HUES48 (cell line): ENCODE data around the gene ULBP1.
"Not testable (repeated sequence)": the region's sequence is repeated elsewhere in the genome, so short reads cannot be mapped to it uniquely, and the experiment has no call there.

Experiments
- H3K27ac ChIP-seq: one replicate; pipeline ENCODE4 v1.7.0; 2013; ENCODE audit warnings: low read depth, low read length, inconsistent platforms
- H3K27me3 ChIP-seq: 2 replicates; pipeline ENCODE4 v1.6.1; 2013; ENCODE audit warnings: mild to moderate bottlenecking, low read length; ENCODE audit not compliant: control insufficient read depth, insufficient read depth
- H3K36me3 ChIP-seq: 2 replicates; pipeline ENCODE4 v1.6.1; 2013; ENCODE audit warnings: low read length; ENCODE audit not compliant: control insufficient read depth, insufficient read depth
- H3K4me1 ChIP-seq: 2 replicates; pipeline ENCODE4 v1.6.1; 2013; ENCODE audit warnings: mild to moderate bottlenecking, low read length; ENCODE audit not compliant: control insufficient read depth, insufficient read depth
- H3K4me3 ChIP-seq: 2 replicates; pipeline ENCODE4 v1.5.1; 2013; ENCODE audit warnings: mild to moderate bottlenecking, low read depth, low read length
- H3K9ac ChIP-seq: 2 replicates; pipeline ENCODE4 v1.6.1; 2013; ENCODE audit warnings: mild to moderate bottlenecking, low read depth, low read length, moderate library complexity
- H3K9me3 ChIP-seq: 2 replicates; pipeline ENCODE4 v1.6.1; 2013; ENCODE audit warnings: low read length; ENCODE audit not compliant: control insufficient read depth, insufficient read depth

ULBP1 gene

DNA sequence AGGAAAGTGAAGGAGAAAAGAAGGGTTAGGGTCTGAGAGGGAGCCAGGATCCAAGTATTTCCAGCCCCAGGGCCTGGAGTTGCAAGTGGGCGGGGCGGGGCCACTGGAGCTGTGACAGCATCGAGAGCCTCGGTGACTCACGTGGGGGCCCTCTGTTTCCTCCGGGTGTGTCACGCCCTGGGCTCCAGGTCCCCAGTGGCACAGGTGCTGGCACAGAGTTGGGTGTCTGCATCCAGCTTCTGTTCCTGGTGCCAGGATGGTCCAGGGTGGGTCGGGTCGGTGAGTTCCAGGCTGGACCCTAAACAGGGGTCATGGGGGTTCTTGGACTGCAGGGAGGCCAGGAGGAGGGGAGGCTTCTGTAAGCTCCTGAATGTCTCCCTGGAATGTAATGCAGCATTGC lies 44.8 kb downstream of the ULBP1 start:
- Histone ChIP-seq H3K4me1 (no peaks in the 10 kb centered on the region), H3K9me3 (no peaks in the 10 kb centered on the region), H3K36me3 (no peaks in the 10 kb centered on the region), H3K27ac (no peak overlapping the region), H3K9ac (no peak overlapping the region), H3K4me3 (no peak overlapping the region), H3K27me3 (peaks cover 81% of the 10 kb centered on the region)

DNA sequence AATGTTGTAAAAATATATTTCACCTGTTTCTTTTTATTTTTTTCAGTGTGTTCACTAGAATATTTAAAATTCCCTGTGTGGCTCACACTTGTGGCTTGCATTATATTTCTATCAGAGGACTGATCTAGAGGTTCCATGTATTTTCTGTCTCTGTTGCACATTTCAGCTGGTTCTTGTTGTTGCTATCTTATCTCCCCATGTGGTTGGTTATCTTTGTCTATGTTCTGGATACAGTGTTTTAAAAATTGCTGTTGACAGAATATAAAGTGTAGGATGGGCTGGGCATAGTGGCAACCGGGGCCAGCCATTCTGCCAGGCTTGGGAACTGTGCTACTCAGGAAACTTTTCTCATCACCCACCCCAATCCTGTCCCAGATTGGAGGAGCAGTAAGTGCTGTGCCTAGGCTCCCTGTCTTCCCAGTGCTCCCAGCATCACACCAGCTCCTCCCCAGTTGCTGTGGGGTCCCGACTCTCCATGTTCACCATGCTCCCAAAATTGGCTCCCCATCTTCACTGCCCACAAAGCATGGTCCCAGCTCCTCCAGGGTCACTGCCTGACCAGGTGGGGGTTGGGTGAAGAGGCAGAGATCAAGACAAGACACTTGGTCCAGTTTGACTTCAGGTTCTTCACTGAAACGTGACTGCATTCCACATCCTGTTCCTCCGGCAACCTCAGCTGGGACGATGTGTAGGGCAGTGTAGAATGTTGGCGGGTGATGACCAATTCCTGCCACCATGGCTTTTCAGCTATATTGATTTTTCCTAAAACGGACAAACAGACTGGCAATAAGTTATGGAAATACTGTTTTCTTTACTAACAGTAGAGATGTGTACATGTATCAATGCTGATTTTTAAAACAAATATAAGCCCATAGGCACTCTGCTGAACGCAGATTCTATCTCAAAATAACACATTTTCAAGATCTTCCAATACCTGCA lies 49.4 kb downstream of the ULBP1 start:
- not testable (repeated sequence) for H3K36me3 ChIP-seq, H3K9ac ChIP-seq, H3K9me3 ChIP-seq, H3K4me1 ChIP-seq, H3K27ac ChIP-seq, H3K4me3 ChIP-seq
- H3K27me3 ChIP-seq: peaks cover 97% of the 10 kb centered on the region

DNA sequence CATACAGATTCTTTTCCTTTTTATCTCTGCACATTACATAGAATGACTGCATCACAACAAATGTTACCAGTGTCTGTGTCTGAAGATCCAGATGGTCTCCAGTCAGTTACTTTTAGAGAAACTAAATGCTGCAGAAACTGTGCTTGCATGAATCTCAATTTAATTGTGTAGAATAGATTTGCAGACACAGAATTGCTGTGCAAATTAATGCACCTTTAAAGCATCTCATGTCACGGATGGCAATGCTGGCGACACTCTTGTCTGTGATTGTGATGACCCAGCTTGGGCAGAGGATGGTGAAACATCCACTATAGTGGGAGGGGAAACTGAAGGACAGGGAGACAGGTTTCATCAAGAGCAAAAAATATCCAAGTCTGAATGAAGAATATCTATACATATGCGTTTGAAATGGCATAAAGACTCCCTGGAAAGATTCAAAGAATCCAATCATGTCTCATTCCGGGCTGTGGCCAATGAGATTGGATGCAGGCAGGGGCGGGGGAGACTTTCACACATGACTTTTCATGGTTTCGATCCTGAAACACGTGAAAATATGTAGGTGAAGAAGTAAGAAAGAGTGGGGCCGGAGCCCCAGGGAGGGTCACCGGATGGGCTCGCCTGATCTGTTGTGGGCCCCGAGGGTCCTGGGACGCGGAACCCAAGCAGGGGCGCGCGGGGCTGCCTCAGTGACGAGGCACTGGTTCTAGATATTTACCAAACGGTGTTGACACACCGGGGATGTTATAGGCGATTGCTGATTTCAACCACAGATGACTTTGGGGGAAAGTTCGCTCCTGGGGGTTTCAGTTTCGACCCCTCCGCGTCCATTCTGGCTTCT lies 50.3 kb downstream of the ULBP1 start:
- not testable (repeated sequence) for H3K4me3 ChIP-seq, H3K9me3 ChIP-seq, H3K36me3 ChIP-seq, H3K27ac ChIP-seq, H3K4me1 ChIP-seq, H3K9ac ChIP-seq
- H3K27me3 ChIP-seq: peaks cover 98% of the 10 kb centered on the region

DNA sequence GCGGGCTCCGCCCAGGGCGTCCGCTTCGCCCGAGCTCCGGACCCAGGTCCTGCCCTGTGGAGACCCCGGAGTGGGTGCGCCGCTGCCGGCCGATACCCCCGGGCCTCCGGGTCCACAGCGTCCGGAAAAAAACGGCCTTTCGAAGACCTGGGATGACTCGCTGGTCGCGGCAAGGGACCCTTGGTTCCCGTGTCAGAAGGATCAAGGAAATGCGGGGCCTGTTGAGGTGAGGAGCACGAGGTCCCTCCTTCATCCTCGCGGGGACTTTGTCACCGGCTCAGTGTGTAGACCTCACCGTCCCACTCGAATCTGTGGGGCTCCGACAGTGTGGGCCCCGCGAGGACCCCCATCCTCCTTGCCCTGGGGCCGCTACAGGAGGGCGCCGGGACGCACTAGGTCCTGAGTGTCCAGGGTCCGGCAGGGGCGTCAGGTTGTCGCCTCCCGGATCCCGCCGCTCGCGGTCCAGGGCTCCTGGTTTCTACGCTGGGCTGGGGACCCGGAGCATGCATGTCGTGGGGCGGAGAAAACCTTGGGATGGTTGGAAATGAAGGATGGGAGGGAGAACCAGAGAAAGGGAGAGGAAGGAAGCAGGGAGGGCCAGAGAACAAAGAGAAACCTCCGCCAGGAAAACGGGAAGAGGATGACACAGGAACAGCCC lies 51.0 kb downstream of the ULBP1 start:
- H3K9ac ChIP-seq, H3K36me3 ChIP-seq, H3K27ac ChIP-seq, H3K4me3 ChIP-seq, H3K9me3 ChIP-seq, H3K4me1 ChIP-seq: not testable (repeated sequence)
- peaks cover 94% of the 10 kb centered on the region for H3K27me3 ChIP-seq

DNA sequence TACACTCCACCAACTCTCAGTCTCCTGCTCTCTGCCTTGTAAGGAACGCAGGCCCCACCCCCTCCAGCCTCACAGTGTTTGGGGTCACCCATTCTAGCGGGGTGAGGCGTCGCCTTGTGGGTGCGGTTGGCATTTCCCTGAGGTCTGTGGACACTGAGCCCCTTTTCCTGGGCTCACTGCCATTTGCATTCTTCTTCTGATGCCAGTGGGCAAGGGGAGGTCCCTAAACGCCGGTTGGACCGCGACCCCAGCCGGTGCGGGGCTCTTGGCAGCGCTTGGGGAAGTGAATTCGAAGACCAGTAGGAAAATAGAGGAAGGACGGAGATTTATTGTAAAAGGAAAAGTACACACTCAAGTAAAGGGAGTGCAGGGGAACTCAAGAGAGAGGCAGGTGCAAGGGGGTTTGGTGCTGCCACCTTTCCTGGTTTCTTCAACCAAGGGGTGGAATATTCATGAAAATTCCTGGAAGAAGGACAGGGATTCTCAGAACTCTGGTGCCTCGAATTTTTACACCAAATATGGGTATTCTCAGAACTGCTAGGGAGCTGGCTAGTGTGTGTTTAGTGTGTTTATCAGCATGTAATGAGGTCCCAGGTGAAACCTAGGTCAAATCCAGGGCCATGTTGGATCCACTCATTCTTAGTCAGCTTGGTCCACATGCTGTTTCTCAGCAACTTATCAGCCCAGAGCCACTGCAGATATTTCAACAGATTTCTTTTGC lies 51.7 kb downstream of the ULBP1 start:
- H3K9ac ChIP-seq, H3K4me1 ChIP-seq, H3K9me3 ChIP-seq, H3K27ac ChIP-seq, H3K36me3 ChIP-seq, H3K4me3 ChIP-seq: not testable (repeated sequence)
- H3K27me3 ChIP-seq: peaks cover 87% of the 10 kb centered on the region

DNA sequence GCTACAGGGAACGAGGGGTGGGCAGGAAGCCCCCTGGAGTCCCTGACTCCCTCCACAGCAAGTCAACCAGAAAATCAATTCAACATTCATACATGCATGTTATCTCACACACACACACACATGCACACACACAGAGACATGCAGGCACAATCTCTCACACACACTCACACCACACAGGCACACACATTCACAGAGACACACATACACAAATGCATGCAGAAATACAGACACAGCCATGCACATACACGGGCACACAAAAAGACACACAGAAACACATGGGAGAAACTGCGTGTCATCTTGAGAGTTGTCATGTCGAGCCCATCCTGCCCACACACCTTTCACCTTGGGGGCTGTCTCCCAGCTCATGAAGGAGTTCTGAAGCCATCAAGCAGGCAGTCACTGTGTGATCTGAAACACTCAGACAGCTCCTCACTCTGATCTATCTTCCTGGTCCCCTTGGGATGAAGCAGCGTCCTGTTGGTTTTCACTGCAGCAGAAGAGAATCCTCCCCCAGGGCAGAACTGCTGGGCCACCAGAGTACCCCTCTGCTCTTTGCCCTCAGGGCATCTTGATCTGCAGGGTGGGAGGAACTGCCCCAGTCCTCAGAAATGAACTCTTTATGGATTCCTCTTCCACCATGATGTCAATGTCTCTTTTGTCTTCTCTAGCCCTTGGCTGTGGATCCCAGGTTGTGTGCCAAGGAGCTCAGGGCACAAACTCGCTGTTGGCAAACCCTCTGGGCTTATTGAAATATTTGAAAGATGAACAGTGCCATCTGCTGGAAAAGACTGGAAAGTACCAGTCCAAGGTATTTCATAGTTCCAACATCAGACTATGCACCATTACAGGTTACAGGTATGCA lies 52.8 kb downstream of the ULBP1 start:
- Histone ChIP-seq H3K9me3 (peaks cover 2% of the 10 kb centered on the region; the same call in 1 of the 2 replicates), H3K27ac (no peak overlapping the region), H3K4me3 (no peak overlapping the region), H3K36me3 (no peaks in the 10 kb centered on the region), H3K27me3 (peaks cover 76% of the 10 kb centered on the region), H3K4me1 (no peaks in the 10 kb centered on the region), H3K9ac (no peak overlapping the region)

DNA sequence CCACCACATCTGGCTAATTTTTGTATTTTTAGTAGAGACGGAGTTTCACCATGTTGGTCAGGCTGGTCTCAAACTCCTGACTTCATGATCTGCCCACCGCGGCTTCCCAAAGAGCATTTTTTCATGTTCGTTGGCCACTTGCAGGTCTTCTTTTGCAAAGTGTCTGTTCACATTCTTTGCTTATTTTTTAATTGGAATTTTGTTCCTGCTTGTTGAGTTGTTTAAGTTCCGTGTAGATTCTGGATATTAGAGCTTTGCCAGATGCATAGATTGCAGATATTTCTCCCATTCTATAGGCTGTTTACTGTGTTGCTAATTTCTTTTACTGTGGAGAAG lies 53.4 kb downstream of the ULBP1 start:
- H3K4me3 ChIP-seq, H3K9ac ChIP-seq, H3K9me3 ChIP-seq, H3K36me3 ChIP-seq, H3K27ac ChIP-seq, H3K4me1 ChIP-seq: not testable (repeated sequence)
- peaks cover 70% of the 10 kb centered on the region for H3K27me3 ChIP-seq

DNA sequence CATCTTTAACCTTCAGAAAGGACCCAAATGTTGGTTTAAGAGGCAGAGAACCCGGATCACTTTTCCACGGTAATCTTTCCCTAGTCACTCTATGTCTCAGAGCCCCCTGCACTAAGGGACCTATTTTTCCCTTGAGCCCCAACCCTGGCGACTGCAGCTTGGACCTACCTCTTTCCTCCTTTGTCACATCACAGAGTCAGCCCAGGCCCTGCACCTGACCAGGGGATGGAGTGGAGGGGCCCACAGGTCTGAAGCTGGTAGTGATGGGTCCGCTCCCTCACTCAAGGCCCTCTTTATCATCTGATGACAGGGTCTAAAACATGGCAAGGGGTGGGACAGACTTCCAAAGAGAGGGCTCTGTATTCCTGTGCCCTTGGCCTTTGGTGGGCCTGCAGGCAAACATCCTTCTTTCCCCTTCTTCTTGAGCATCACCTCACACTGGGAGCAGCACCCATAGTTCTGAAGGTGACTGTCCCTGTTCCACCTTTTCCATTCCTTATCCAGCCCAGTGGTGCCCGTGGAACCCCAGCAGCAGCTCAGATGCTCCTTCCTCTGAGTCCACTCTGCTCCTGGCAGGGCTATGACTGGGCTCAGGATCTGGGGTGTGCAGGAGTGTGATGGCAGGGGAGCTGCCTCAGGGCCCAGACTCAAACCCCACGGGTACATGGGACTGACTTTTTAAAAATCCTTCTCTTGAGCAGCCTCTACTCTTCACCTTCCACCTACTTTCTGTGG lies 55.3 kb downstream of the ULBP1 start:
- Histone ChIP-seq H3K36me3 (no peaks in the 10 kb centered on the region), H3K9me3 (peaks cover 2% of the 10 kb centered on the region; the same call in 1 of the 2 replicates), H3K4me1 (no peaks in the 10 kb centered on the region), H3K27me3 (peaks cover 56% of the 10 kb centered on the region), H3K27ac (no peak overlapping the region), H3K9ac (no peak overlapping the region), H3K4me3 (no peak overlapping the region)

DNA sequence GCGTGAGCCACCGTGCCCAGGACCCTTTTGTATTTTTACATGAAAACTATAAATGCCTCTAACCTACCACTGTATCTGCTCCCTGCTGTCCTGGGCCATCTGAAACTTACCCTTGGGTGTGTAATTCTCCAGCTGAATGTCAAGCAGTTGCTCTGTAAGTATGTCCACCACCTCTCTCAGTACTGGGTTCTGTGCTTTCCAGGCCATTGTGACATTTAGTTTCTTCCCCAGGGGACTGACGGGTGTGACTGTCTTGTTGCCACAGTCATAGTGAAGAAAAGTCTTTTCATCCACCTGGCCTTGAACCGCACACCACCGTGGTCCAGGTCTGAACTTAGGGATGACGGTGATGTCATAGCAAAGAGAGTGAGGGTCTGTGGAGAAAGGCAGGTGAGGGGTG lies 58.1 kb downstream of the ULBP1 start:
- not testable (repeated sequence) for H3K9me3 ChIP-seq, H3K27ac ChIP-seq, H3K4me3 ChIP-seq, H3K36me3 ChIP-seq, H3K4me1 ChIP-seq, H3K9ac ChIP-seq
- H3K27me3 ChIP-seq: peaks cover 58% of the 10 kb centered on the region
